Stimulated activated naive CD8-positive, alpha-beta T cell treated with anti-CD3 and anti-CD28 coated beads, Interleukin-15, amount 100 ng/mL, for 72 hours (primary cell): Measurements from ENCODE around the gene HOXA1.

ENCODE experiments used
- ATAC-seq: fragments of 150-1000 bp; cut with Tn5 transposase; 2 replicates; pipeline ENCODE4 v1.10.0; 2021; ENCODE audit warnings: mild to moderate bottlenecking, moderate library complexity
- DNase-seq, 2 donors: peaks; one replicate each; pipeline ENCODE4 v3.0.0; 2021 to 2022
- H3K27ac Mint-ChIP-seq, 2 donors: one replicate each; pipeline ENCODE4 v1.8.0; 2022; ENCODE audit warnings: mild to moderate bottlenecking in 2 of 2, mixed read lengths in 2 of 2, moderate library complexity in 2 of 2
- H3K27me3 Mint-ChIP-seq: one replicate; pipeline ENCODE4 v1.8.0; 2022; ENCODE audit warnings: mixed read lengths
- H3K4me1 Mint-ChIP-seq: one replicate; pipeline ENCODE4 v1.8.0; 2022; ENCODE audit warnings: mild to moderate bottlenecking, mixed read lengths
- H3K4me3 Mint-ChIP-seq, 2 donors: one replicate each; pipeline ENCODE4 v1.8.0; 2022; ENCODE audit warnings: mild to moderate bottlenecking in 2 of 2, mixed read lengths in 2 of 2, moderate library complexity in 1 of 2
- H3K9me3 Mint-ChIP-seq, 2 donors: one replicate each; pipeline ENCODE4 v1.8.0; 2022; ENCODE audit warnings: mixed read lengths in 2 of 2

Gene HOXA1

GRCh38 chr7:27124096-27124901, 28.5 kb upstream of the HOXA1 start:
- H3K27me3 Mint-ChIP-seq, result peaks cover 50% of the 10 kb centered on the region
- H3K9me3 Mint-ChIP-seq, result no peaks in the 10 kb centered on the region
- DNase-seq (no peak), ATAC-seq (no peak)
- H3K4me3 Mint-ChIP-seq, result no peak overlapping the region
- H3K4me1 Mint-ChIP-seq, result no peaks in the 10 kb centered on the region
- peak overlapping the region in 1 of 2 donors; percentile 42 for H3K27ac Mint-ChIP-seq

- no peak for DNase-seq
- no peak overlapping the region for H3K27ac Mint-ChIP-seq
Observed at GRCh38 chr7:27123477-27124053, 27.8 kb upstream of the HOXA1 start.

GRCh38 chr7:27123007-27123476, 27.2 kb upstream of the HOXA1 start:
- Mint-ChIP-seq H3K27me3 (peaks cover 38% of the 10 kb centered on the region), H3K9me3 (no peaks in the 10 kb centered on the region), H3K27ac (no peak overlapping the region), H3K4me3 (no peak overlapping the region), H3K4me1 (no peaks in the 10 kb centered on the region)
- no peak for DNase-seq
- ATAC-seq, result no peak

More at GRCh38 chr7:27123477-27124053, 27.8 kb upstream of the HOXA1 start:
- no peak for ATAC-seq
- Mint-ChIP-seq H3K4me1 (no peaks in the 10 kb centered on the region), H3K9me3 (no peaks in the 10 kb centered on the region), H3K27me3 (peaks cover 43% of the 10 kb centered on the region), H3K4me3 (no peak overlapping the region)

GRCh38 chr7:27122077-27122910, 26.5 kb upstream of the HOXA1 start:
- ATAC-seq (no peak), DNase-seq (no peak)
- no peaks in the 10 kb centered on the region for H3K9me3 Mint-ChIP-seq
- no peak overlapping the region for H3K4me3 Mint-ChIP-seq
- peaks cover 30% of the 10 kb centered on the region for H3K27me3 Mint-ChIP-seq
- no peaks in the 10 kb centered on the region for H3K4me1 Mint-ChIP-seq
- H3K27ac Mint-ChIP-seq, result no peak overlapping the region

- H3K27me3 Mint-ChIP-seq, result peaks cover 25% of the 10 kb centered on the region
Observed at GRCh38 chr7:27121684-27122076, 25.9 kb upstream of the HOXA1 start.

GRCh38 chr7:27119412-27119911, 23.7 kb upstream of the HOXA1 start:
- ATAC-seq (no peak), DNase-seq (no peak)
- no peak overlapping the region for H3K27ac Mint-ChIP-seq
- no peaks in the 10 kb centered on the region for H3K9me3 Mint-ChIP-seq
- no peak overlapping the region for H3K4me3 Mint-ChIP-seq
- peaks cover 8% of the 10 kb centered on the region for H3K27me3 Mint-ChIP-seq
- H3K4me1 Mint-ChIP-seq, result no peaks in the 10 kb centered on the region

More at GRCh38 chr7:27121684-27122076, 25.9 kb upstream of the HOXA1 start:
- Mint-ChIP-seq H3K4me1 (no peaks in the 10 kb centered on the region), H3K9me3 (no peaks in the 10 kb centered on the region), H3K27ac (no peak overlapping the region), H3K4me3 (no peak overlapping the region)
- ATAC-seq (no peak), DNase-seq (no peak)

- Mint-ChIP-seq H3K27ac (no peak overlapping the region), H3K9me3 (no peaks in the 10 kb centered on the region), H3K4me3 (no peak overlapping the region), H3K4me1 (no peaks in the 10 kb centered on the region), H3K27me3 (no peaks in the 10 kb centered on the region)
- DNase-seq (no peak), ATAC-seq (no peak)
Observed at GRCh38 chr7:27118580-27118979, 22.8 kb upstream of the HOXA1 start.

- H3K4me3 Mint-ChIP-seq, result no peak overlapping the region
- peak overlapping the region in 1 of 2 donors; percentile 34 for H3K27ac Mint-ChIP-seq
- ATAC-seq (no peak), DNase-seq (no peak)
- no peaks in the 10 kb centered on the region for H3K4me1 Mint-ChIP-seq
- H3K9me3 Mint-ChIP-seq, result no peaks in the 10 kb centered on the region
- no peaks in the 10 kb centered on the region for H3K27me3 Mint-ChIP-seq
Observed at GRCh38 chr7:27117887-27118491, 22.2 kb upstream of the HOXA1 start.

GRCh38 chr7:27116962-27117886, 21.4 kb upstream of the HOXA1 start:
- H3K4me1 Mint-ChIP-seq, result no peaks in the 10 kb centered on the region
- H3K4me3 Mint-ChIP-seq, result no peak overlapping the region
- ATAC-seq, result no peak
- no peak for DNase-seq
- peak overlapping the region in 1 of 2 donors; percentile 34 for H3K27ac Mint-ChIP-seq
- H3K9me3 Mint-ChIP-seq, result no peaks in the 10 kb centered on the region
- no peaks in the 10 kb centered on the region for H3K27me3 Mint-ChIP-seq

- H3K9me3 Mint-ChIP-seq, result no peaks in the 10 kb centered on the region
- DNase-seq (no peak), ATAC-seq (no peak)
- no peak overlapping the region for H3K4me3 Mint-ChIP-seq
- no peak overlapping the region for H3K27ac Mint-ChIP-seq
- no peaks in the 10 kb centered on the region for H3K4me1 Mint-ChIP-seq
- H3K27me3 Mint-ChIP-seq, result peaks cover 7% of the 10 kb centered on the region
Observed at GRCh38 chr7:27116031-27116961, 20.5 kb upstream of the HOXA1 start.

GRCh38 chr7:27115221-27116026, 19.6 kb upstream of the HOXA1 start:
- no peak for DNase-seq
- no peak for ATAC-seq
- no peaks in the 10 kb centered on the region for H3K9me3 Mint-ChIP-seq

GRCh38 chr7:27114881-27115220, 19.1 kb upstream of the HOXA1 start:
- Mint-ChIP-seq H3K4me3 (no peak overlapping the region), H3K27ac (no peak overlapping the region), H3K4me1 (no peaks in the 10 kb centered on the region), H3K27me3 (peaks cover 7% of the 10 kb centered on the region), H3K9me3 (no peaks in the 10 kb centered on the region)
- ATAC-seq (no peak), DNase-seq (no peak)

More at GRCh38 chr7:27115221-27116026, 19.6 kb upstream of the HOXA1 start:
- H3K27me3 Mint-ChIP-seq, result peaks cover 7% of the 10 kb centered on the region
- H3K4me3 Mint-ChIP-seq, result no peak overlapping the region
- no peaks in the 10 kb centered on the region for H3K4me1 Mint-ChIP-seq
- no peak overlapping the region for H3K27ac Mint-ChIP-seq
